SK-N-MC (cell line): ENCODE data around the gene TNFSF9.

Experiments
- EZH2 ChIP-seq: fragments of 200-600 bp; sonication (generic); IDR thresholded peaks from one replicate; pipeline ENCODE4 v1.6.1; 2017; ENCODE audit warnings: antibody characterized with exemption
- FOXP2 ChIP-seq: optimal IDR thresholded peaks from 2 replicates; pipeline ENCODE3; 2011; ENCODE audit warnings: mild to moderate bottlenecking, moderate library complexity; ENCODE audit not compliant: insufficient read depth; ENCODE audit errors: extremely low read length, control extremely low read depth
- POLR2AphosphoS5 ChIP-seq: IDR thresholded peaks from 2 replicates; pipeline ENCODE4 v1.6.1; 2012; ENCODE audit warnings: mild to moderate bottlenecking, low read depth, low read length, borderline replicate concordance

GRCh38 chr19:6556480-6557195 lies 25.8 kb downstream of the TNFSF9 start:
- TF ChIP-seq POLR2AphosphoS5, result no peak
- TF ChIP-seq EZH2, result no peak
- no peak for TF ChIP-seq FOXP2
